Measurements from ENCODE around the gene NPAS3.

DNA sequence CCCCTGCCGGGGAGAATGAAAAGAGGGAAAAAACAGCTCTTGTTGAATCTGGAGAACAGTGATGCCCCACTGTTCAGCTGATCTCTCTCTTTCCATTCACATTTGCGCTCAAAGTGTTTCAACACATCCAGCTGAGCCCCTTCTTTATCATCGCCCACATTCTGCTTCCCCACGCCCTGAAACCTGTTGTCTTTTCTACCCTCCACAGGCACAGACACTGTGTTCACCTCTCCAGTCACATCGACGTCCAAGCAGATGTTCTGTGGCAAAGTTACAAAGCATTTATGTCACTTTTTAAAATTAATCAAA is 673.5 kb downstream of the NPAS3 start:
- TF ChIP-seq, protein P1, sequence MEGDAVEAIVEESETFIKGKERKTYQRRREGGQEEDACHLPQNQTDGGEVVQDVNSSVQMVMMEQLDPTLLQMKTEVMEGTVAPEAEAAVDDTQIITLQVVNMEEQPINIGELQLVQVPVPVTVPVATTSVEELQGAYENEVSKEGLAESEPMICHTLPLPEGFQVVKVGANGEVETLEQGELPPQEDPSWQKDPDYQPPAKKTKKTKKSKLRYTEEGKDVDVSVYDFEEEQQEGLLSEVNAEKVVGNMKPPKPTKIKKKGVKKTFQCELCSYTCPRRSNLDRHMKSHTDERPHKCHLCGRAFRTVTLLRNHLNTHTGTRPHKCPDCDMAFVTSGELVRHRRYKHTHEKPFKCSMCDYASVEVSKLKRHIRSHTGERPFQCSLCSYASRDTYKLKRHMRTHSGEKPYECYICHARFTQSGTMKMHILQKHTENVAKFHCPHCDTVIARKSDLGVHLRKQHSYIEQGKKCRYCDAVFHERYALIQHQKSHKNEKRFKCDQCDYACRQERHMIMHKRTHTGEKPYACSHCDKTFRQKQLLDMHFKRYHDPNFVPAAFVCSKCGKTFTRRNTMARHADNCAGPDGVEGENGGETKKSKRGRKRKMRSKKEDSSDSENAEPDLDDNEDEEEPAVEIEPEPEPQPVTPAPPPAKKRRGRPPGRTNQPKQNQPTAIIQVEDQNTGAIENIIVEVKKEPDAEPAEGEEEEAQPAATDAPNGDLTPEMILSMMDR (IDR thresholded peaks at IDR 0.05) = no peak
- TF ChIP-seq POLR2A (IDR thresholded peaks at IDR 0.05) = no peak
